Spinal cord (tissue), 10 donors: ENCODE measurements around the gene CENPF. TPM values are rescaled to one million over a fixed set of nuclear protein-coding genes. Genes with fewer than 3 reads are reported as not detected.

Experiments used
- DNase-seq, 6 donors: peaks; one replicate each; pipeline versions ENCODE4 v3.0.0 to v3.0.0-alpha.2; 2013 to 2015; ENCODE audit warnings: low spot score in 6 of 6, low read depth in 4 of 6
- H3K27ac ChIP-seq: one replicate; pipeline ENCODE4 v1.5.1; 2013; ENCODE audit warnings: low read depth, low read length, control low read depth
- H3K27me3 ChIP-seq: one replicate; pipeline ENCODE4 v1.6.1; 2013; ENCODE audit warnings: low read length; ENCODE audit not compliant: control insufficient read depth, insufficient read depth
- H3K36me3 ChIP-seq: one replicate; pipeline ENCODE4 v1.6.1; 2013; ENCODE audit warnings: low read length; ENCODE audit not compliant: control insufficient read depth, insufficient read depth
- H3K4me1 ChIP-seq: one replicate; pipeline ENCODE4 v1.6.1; 2013; ENCODE audit warnings: low read length; ENCODE audit not compliant: control insufficient read depth, insufficient read depth
- H3K4me3 ChIP-seq: one replicate; pipeline ENCODE4 v1.5.1; 2013; ENCODE audit warnings: low read depth, low read length, control low read depth
- H3K9me3 ChIP-seq: one replicate; pipeline ENCODE4 v1.6.1; 2013; ENCODE audit warnings: low read length; ENCODE audit not compliant: control insufficient read depth, insufficient read depth
- WGBS: methylation state at CpG from one replicate; pipeline ENCODE4 v1.1.5; 2013; ENCODE audit warnings: missing lambda C conversion rate; ENCODE audit not compliant: insufficient coverage; 5-methylcytosine and 5-hydroxymethylcytosine counted together
- polyA plus RNA-seq, 2 donors: library from polyadenylated mRNA; unstranded; fragments of 120-200 nt; gene quantifications; one replicate each; pipeline ENCODE4 v1.2.1, GENCODE V29; 2013; ENCODE audit not compliant: insufficient read length in 2 of 2
- total RNA-seq, 2 donors: library from RNA; depleted of rRNA in 1 of 2; stranded (reverse); fragments of 120-200 nt in 1 of 2; fragments of >200 nt in 1 of 2; gene quantifications; one replicate each; pipeline versions ENCODE4 v1.2.3 to v1.2.4, GENCODE V29; 2013 to 2014
- donor health status: healthy.

Gene CENPF
- total and polyA plus RNA-seq, 4 donors = 22.4 to 46.6 (median 43.9) TPM

GRCh38 chr1:214685906-214686305 is 82.9 kb downstream of the CENPF start:
- H3K27ac ChIP-seq = no peak overlapping the region
- H3K36me3 ChIP-seq = no peaks in the 10 kb centered on the region
- peak in 3 of 6 donors; percentile 11 to 74 (median 56) for DNase-seq
- H3K27me3 ChIP-seq = no peaks in the 10 kb centered on the region
- H3K4me1 ChIP-seq = no peaks in the 10 kb centered on the region
- H3K9me3 ChIP-seq = no peaks in the 10 kb centered on the region
- no CpG with 5 or more reads among the region's 3 CpGs for WGBS
- no peak overlapping the region for H3K4me3 ChIP-seq

GRCh38 chr1:214686497-214686896 is 83.5 kb downstream of the CENPF start:
- Histone ChIP-seq H3K27ac (no peak overlapping the region), H3K4me1 (no peaks in the 10 kb centered on the region)
- WGBS = 75% methylated on average over 2 of the region's 5 CpGs

GRCh38 chr1:214688891-214689290 is 85.9 kb downstream of the CENPF start:
- Histone ChIP-seq H3K27ac (no peak overlapping the region), H3K4me1 (no peaks in the 10 kb centered on the region), H3K4me3 (no peak overlapping the region), H3K9me3 (no peaks in the 10 kb centered on the region), H3K27me3 (no peaks in the 10 kb centered on the region), H3K36me3 (no peaks in the 10 kb centered on the region)
- DNase-seq = no peak
- whole genome bisulfite sequencing = 82% methylated on average over 2 of the region's 3 CpGs

More at GRCh38 chr1:214686497-214686896, 83.5 kb downstream of the CENPF start:
- H3K36me3 ChIP-seq = no peaks in the 10 kb centered on the region
- DNase-seq = no peak
- H3K9me3 ChIP-seq = no peaks in the 10 kb centered on the region
- no peak overlapping the region for H3K4me3 ChIP-seq
- no peaks in the 10 kb centered on the region for H3K27me3 ChIP-seq

GRCh38 chr1:214694769-214695168 is 91.8 kb downstream of the CENPF start:
- WGBS = 100% methylated on average over 2 of the region's 4 CpGs
- Histone ChIP-seq H3K9me3 (peaks cover 2% of the 10 kb centered on the region), H3K36me3 (no peaks in the 10 kb centered on the region), H3K4me3 (no peak overlapping the region), H3K27me3 (no peaks in the 10 kb centered on the region), H3K27ac (no peak overlapping the region), H3K4me1 (no peaks in the 10 kb centered on the region)
- DNase-seq = no peak

GRCh38 chr1:214698559-214698958 is 95.6 kb downstream of the CENPF start:
- Histone ChIP-seq H3K4me1 (peaks cover 2% of the 10 kb centered on the region), H3K27me3 (no peaks in the 10 kb centered on the region), H3K9me3 (peaks cover 2% of the 10 kb centered on the region), H3K27ac (no peak overlapping the region), H3K4me3 (no peak overlapping the region), H3K36me3 (no peaks in the 10 kb centered on the region)
- no CpG with 5 or more reads among the region's 1 CpG for WGBS
- DNase-seq = no peak

GRCh38 chr1:214700437-214700836 is 97.4 kb downstream of the CENPF start:
- no peak overlapping the region for H3K4me3 ChIP-seq
- no peaks in the 10 kb centered on the region for H3K36me3 ChIP-seq
- peaks cover 2% of the 10 kb centered on the region for H3K4me1 ChIP-seq
- peaks cover 5% of the 10 kb centered on the region for H3K9me3 ChIP-seq
- no peaks in the 10 kb centered on the region for H3K27me3 ChIP-seq
- WGBS = 16% methylated on average over 3 of the region's 4 CpGs
- H3K27ac ChIP-seq = peak overlapping the region; percentile 57
- peak in 1 of 6 donors; percentile 49 for DNase-seq

- Histone ChIP-seq H3K27ac (no peak overlapping the region), H3K9me3 (peaks cover 3% of the 10 kb centered on the region), H3K36me3 (no peaks in the 10 kb centered on the region), H3K4me1 (peaks cover 2% of the 10 kb centered on the region), H3K4me3 (no peak overlapping the region), H3K27me3 (no peaks in the 10 kb centered on the region)
- DNase-seq = no peak
- no CpG with 5 or more reads among the region's 1 CpG for WGBS
Observed at GRCh38 chr1:214702556-214702955, 99.6 kb downstream of the CENPF start.

- Histone ChIP-seq H3K4me1 (no peaks in the 10 kb centered on the region), H3K36me3 (no peaks in the 10 kb centered on the region), H3K9me3 (peaks cover 3% of the 10 kb centered on the region), H3K4me3 (no peak overlapping the region), H3K27ac (no peak overlapping the region), H3K27me3 (no peaks in the 10 kb centered on the region)
- DNase-seq = no peak
- WGBS = 91% methylated on average over 6 of the region's 11 CpGs
Observed at GRCh38 chr1:214707306-214708087, 104.5 kb downstream of the CENPF start.

GRCh38 chr1:214708321-214708955 is 105.4 kb downstream of the CENPF start:
- no peak overlapping the region for H3K4me3 ChIP-seq
- H3K36me3 ChIP-seq = no peaks in the 10 kb centered on the region
- WGBS = no CpG with 5 or more reads among the region's 1 CpG

GRCh38 chr1:214709241-214709640 is 106.2 kb downstream of the CENPF start:
- Histone ChIP-seq H3K27me3 (no peaks in the 10 kb centered on the region), H3K4me1 (no peaks in the 10 kb centered on the region), H3K4me3 (no peak overlapping the region), H3K9me3 (no peaks in the 10 kb centered on the region), H3K36me3 (no peaks in the 10 kb centered on the region), H3K27ac (no peak overlapping the region)
- no peak for DNase-seq
- no CpG with 5 or more reads among the region's 5 CpGs for WGBS

More at GRCh38 chr1:214708321-214708955, 105.4 kb downstream of the CENPF start:
- Histone ChIP-seq H3K27ac (no peak overlapping the region), H3K4me1 (no peaks in the 10 kb centered on the region), H3K27me3 (no peaks in the 10 kb centered on the region), H3K9me3 (peaks cover 3% of the 10 kb centered on the region)
- DNase-seq = no peak
